Keratinocyte (primary cell): ENCODE measurements around the gene NMUR2. TPM values are rescaled to one million over a fixed set of nuclear protein-coding genes. Genes with fewer than 3 reads are reported as not detected.

Source experiments
- DNase-seq: peaks from one replicate; pipeline ENCODE4 v3.0.0-alpha.2; 2011; ENCODE audit warnings: low read depth, missing footprints, low spot score
- FAIRE-seq: peaks from 2 replicates; lab custom pipeline; 2011; peaks lifted over from hg19 to GRCh38; lab: Jason Lieb, UNC
- H2AFZ ChIP-seq: 2 replicates; pipeline ENCODE4 v1.6.0; 2012; ENCODE audit warnings: low read length, control low read depth, inconsistent platforms; ENCODE audit not compliant: control insufficient read depth
- H3K27ac ChIP-seq: 2 replicates; pipeline ENCODE4 v1.5.1; 2011; ENCODE audit warnings: low read length; ENCODE audit not compliant: control insufficient read depth, insufficient read depth
- H3K27me3 ChIP-seq: 3 replicates; pipeline ENCODE4 v1.6.0; 2011; ENCODE audit warnings: low read length; ENCODE audit not compliant: control insufficient read depth, insufficient read depth; ENCODE audit errors: extremely low read depth
- H3K36me3 ChIP-seq, 2 experiments: 2 replicates in 1 of 2; 3 replicates in 1 of 2; pipeline ENCODE4 v1.5.1; 2011; ENCODE audit warnings: low read length in 2 of 2, mild to moderate bottlenecking in 1 of 2; ENCODE audit not compliant: control insufficient read depth in 2 of 2, insufficient read depth in 2 of 2; ENCODE audit errors: extremely low read depth in 1 of 2
- H3K4me1 ChIP-seq: 3 replicates; pipeline ENCODE4 v1.5.1; 2011; ENCODE audit warnings: low read length; ENCODE audit not compliant: control insufficient read depth, insufficient read depth; ENCODE audit errors: extremely low read depth
- H3K4me2 ChIP-seq: 3 replicates; pipeline ENCODE4 v1.6.0; 2011; ENCODE audit warnings: low read depth, low read length; ENCODE audit not compliant: control insufficient read depth, insufficient read depth; ENCODE audit errors: extremely low read depth
- H3K4me3 ChIP-seq, 3 experiments: fragments of 200-600 bp in 1 of 3; sonication (generic) in 1 of 3; 2 replicates in 2 of 3; 3 replicates in 1 of 3; pipeline ENCODE4 v1.5.1; 2011 to 2016; ENCODE audit warnings: low read length in 3 of 3, mild to moderate bottlenecking in 3 of 3, control low read depth in 2 of 3, inconsistent platforms in 1 of 3, low read depth in 1 of 3, mixed read lengths in 1 of 3, mixed run types in 1 of 3, moderate library complexity in 1 of 3; ENCODE audit not compliant: control insufficient read depth in 2 of 3, insufficient read depth in 2 of 3; ENCODE audit errors: extremely low read depth in 1 of 3
- H3K79me2 ChIP-seq: 2 replicates; pipeline ENCODE4 v1.6.0; 2012; ENCODE audit warnings: low read length; ENCODE audit not compliant: control insufficient read depth, insufficient read depth
- H3K9ac ChIP-seq: 3 replicates; pipeline ENCODE4 v1.6.0; 2011; ENCODE audit warnings: low read length; ENCODE audit not compliant: control insufficient read depth, insufficient read depth; ENCODE audit errors: extremely low read depth
- H3K9me1 ChIP-seq: 3 replicates; pipeline ENCODE4 v1.6.0; 2011; ENCODE audit warnings: low read length; ENCODE audit not compliant: control insufficient read depth, insufficient read depth; ENCODE audit errors: extremely low read depth
- H3K9me3 ChIP-seq: 2 replicates; pipeline ENCODE4 v1.5.1; 2012; ENCODE audit warnings: low read depth, low read length; ENCODE audit not compliant: control insufficient read depth
- H4K20me1 ChIP-seq: 3 replicates; pipeline ENCODE4 v1.6.0; 2011; ENCODE audit warnings: low read length; ENCODE audit not compliant: control insufficient read depth, insufficient read depth; ENCODE audit errors: extremely low read depth
- CTCF ChIP-seq, 3 experiments: IDR thresholded peaks in 1 of 3; conservative IDR thresholded peaks in 1 of 3; optimal IDR thresholded peaks in 1 of 3; 2 replicates in 2 of 3; 3 replicates in 1 of 3; pipeline versions ENCODE3 to v1.5.1; 2011; ENCODE audit warnings: low read length in 3 of 3, mild to moderate bottlenecking in 3 of 3, moderate library complexity in 2 of 3, control low read depth in 1 of 3, inconsistent platforms in 1 of 3; ENCODE audit not compliant: insufficient read depth in 2 of 3; ENCODE audit errors: extremely low read depth in 1 of 3
- EZH2 ChIP-seq: IDR thresholded peaks from one replicate; pipeline ENCODE4 v1.6.1; 2012; ENCODE audit warnings: inconsistent platforms, mild to moderate bottlenecking, low read length, moderate library complexity
- dilution Hi-C: fragments of 300-500 bp; cut with MboI; formaldehyde crosslinking; loops from one replicate; pipeline ENCODE4 v1.7.0; 2020; ENCODE audit warnings: low sequenced_read_pairs; ENCODE audit not compliant: extremely low pct_ligation_motif_present
- polyA plus RNA-seq, 5 experiments: library from polyadenylated mRNA; depleted of rRNA in 3 of 5; stranded (reverse) in 3 of 5; stranded (forward) in 1 of 5; unstranded in 1 of 5; fragments of >200 nt; gene quantifications; 1 replicate in 1 of 5; 2 replicates in 3 of 5; 3 replicates in 1 of 5; pipeline versions ENCODE4 v1.2.1 to v1.2.3, GENCODE V29; 2011 to 2012; ENCODE audit warnings: missing spikeins in 2 of 5, low read depth in 1 of 5, low replicate concordance in 1 of 5

The NMUR2 gene
- polyA plus RNA-seq, 1 donor (not counting 4 experiments of a cell fraction or from before 2014, with no cell fraction given) = 0.05 TPM

GRCh38 chr5:152439791-152440190 lies 34.7 kb upstream of the NMUR2 start:
- dilution Hi-C loops = no loop called here
- no peaks in the 10 kb centered on the region for H3K27me3 ChIP-seq

DNA sequence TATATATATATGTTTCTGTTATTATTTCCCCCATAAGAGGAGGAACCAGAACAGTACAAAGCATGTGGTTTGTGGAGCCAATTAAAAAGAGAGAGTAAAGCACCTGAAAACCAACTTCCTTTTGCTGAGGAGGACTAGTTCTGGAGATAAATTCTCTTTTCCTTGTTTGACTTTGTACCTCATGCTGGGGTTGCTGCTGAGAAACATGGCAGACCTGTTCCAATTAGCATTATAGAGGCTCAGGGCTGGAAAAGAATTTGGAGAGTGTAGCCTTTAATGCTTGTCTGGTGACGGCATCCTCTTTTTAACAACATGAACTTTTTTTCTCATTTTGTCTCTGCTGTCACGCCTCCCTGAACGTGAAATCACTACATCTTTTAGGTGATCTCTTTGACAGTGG lies 32.8 kb upstream of the NMUR2 start:
- dilution Hi-C loops = no loop called here
- no peak for FAIRE-seq
- H3K4me2 ChIP-seq = no peak overlapping the region
- H3K9ac ChIP-seq = no peak overlapping the region
- H3K27ac ChIP-seq = no peak overlapping the region
- H3K27me3 ChIP-seq = no peaks in the 10 kb centered on the region
- TF ChIP-seq EZH2 = no peak
- H2AFZ ChIP-seq = no peak overlapping the region
- DNase-seq = no peak
- no peaks in the 10 kb centered on the region for H4K20me1 ChIP-seq
- no peaks in the 10 kb centered on the region for H3K9me3 ChIP-seq
- no peaks in the 10 kb centered on the region for H3K4me1 ChIP-seq
- H3K4me3 ChIP-seq = no peak overlapping the region
- no peaks in the 10 kb centered on the region for H3K36me3 ChIP-seq
- no peaks in the 10 kb centered on the region for H3K79me2 ChIP-seq
- H3K9me1 ChIP-seq = no peaks in the 10 kb centered on the region

More at GRCh38 chr5:152439791-152440190, 34.7 kb upstream of the NMUR2 start:
- Histone ChIP-seq H3K27ac (no peak overlapping the region), H3K4me3 (no peak overlapping the region), H3K9ac (no peak overlapping the region), H3K9me3 (no peaks in the 10 kb centered on the region), H3K79me2 (no peaks in the 10 kb centered on the region), H3K9me1 (no peaks in the 10 kb centered on the region), H3K36me3 (no peaks in the 10 kb centered on the region), H4K20me1 (no peaks in the 10 kb centered on the region), H3K4me2 (no peak overlapping the region), H2AFZ (no peak overlapping the region), H3K4me1 (no peaks in the 10 kb centered on the region)
- TF ChIP-seq CTCF (optimal IDR thresholded peaks at IDR 0.05 in 1 of 3, IDR thresholded peaks at IDR 0.05 in 1 of 3, conservative IDR thresholded peaks at IDR 0.05 in 1 of 3; ENCODE audit: extremely low read depth in 1 of 3, insufficient read depth in 2 of 3, low read length in 3 of 3) (no peak), EZH2 (no peak)
- DNase-seq = no peak
- FAIRE-seq = no peak

DNA sequence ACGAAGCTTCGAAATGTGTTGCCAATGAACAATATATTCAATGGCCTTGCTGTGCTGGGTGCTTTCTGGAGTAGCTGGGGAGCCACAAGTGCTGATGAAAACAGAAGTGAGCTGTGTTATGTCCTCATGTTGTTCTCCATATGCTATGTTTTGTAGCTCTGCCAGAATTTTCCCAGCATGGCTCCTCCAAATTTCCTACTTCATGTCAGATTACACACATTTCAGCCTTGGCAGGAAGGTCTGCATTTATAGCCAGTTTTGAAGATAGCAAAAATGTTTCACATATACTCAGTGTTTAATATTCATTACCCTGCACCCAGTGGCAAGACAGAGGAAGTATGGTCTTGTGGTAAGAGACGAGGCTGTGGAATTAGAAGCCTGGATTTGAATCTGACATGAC lies 22.6 kb upstream of the NMUR2 start:
- Histone ChIP-seq H3K4me3 (no peak overlapping the region), H3K79me2 (no peaks in the 10 kb centered on the region), H3K27ac (no peak overlapping the region), H3K9me1 (no peaks in the 10 kb centered on the region), H3K4me1 (no peaks in the 10 kb centered on the region), H3K9ac (no peak overlapping the region), H4K20me1 (no peaks in the 10 kb centered on the region), H2AFZ (no peak overlapping the region), H3K4me2 (no peak overlapping the region), H3K36me3 (no peaks in the 10 kb centered on the region), H3K27me3 (no peaks in the 10 kb centered on the region), H3K9me3 (no peaks in the 10 kb centered on the region)
- DNase-seq (no peak), FAIRE-seq (no peak)
- TF ChIP-seq EZH2 = no peak
- no peak for TF ChIP-seq CTCF (optimal IDR thresholded peaks at IDR 0.05 in 1 of 3, IDR thresholded peaks at IDR 0.05 in 1 of 3, conservative IDR thresholded peaks at IDR 0.05 in 1 of 3; ENCODE audit: extremely low read depth in 1 of 3, insufficient read depth in 2 of 3, low read length in 3 of 3)
- dilution Hi-C loops = no loop called here
